Measurements from ENCODE around the gene LATS1.

The LATS1 gene

GRCh38 chr6:149634315-149634714, 83.6 kb downstream of the LATS1 start:
- H3K4me3 ChIP-seq (IDR thresholded peaks at IDR 0.05; ENCODE audit: insufficient read depth, low read depth, low read length), result no peak overlapping the region
- H3K9ac ChIP-seq, result no peak overlapping the region
- no peak overlapping the region for H2AFZ ChIP-seq (ENCODE audit: low read depth)
- H3K4me2 ChIP-seq, result no peak overlapping the region
- TF ChIP-seq CTCF (conservative IDR thresholded peaks at IDR 0.05; ENCODE audit: low read depth, low read length), result no peak
- no peaks in the 10 kb centered on the region for H3K79me2 ChIP-seq (ENCODE audit: insufficient read depth, low read depth)
- H3K27ac ChIP-seq, result no peak overlapping the region
- no peaks in the 10 kb centered on the region for H3K27me3 ChIP-seq (ENCODE audit: insufficient read depth, low read depth)
- H3K36me3 ChIP-seq (ENCODE audit: insufficient read depth), result no peaks in the 10 kb centered on the region
- H3K4me1 ChIP-seq (ENCODE audit: low read depth, poor library complexity, severe bottlenecking), result peaks cover 4% of the 10 kb centered on the region
- no peaks in the 10 kb centered on the region for H4K20me1 ChIP-seq (ENCODE audit: insufficient read depth)

- Histone ChIP-seq H2AFZ (ENCODE audit: low read depth) (no peak overlapping the region), H3K4me3 (IDR thresholded peaks at IDR 0.05; ENCODE audit: insufficient read depth, low read depth, low read length) (no peak overlapping the region), H3K9ac (no peak overlapping the region), H4K20me1 (ENCODE audit: insufficient read depth) (no peaks in the 10 kb centered on the region), H3K79me2 (ENCODE audit: insufficient read depth, low read depth) (no peaks in the 10 kb centered on the region), H3K4me2 (no peak overlapping the region), H3K27me3 (ENCODE audit: insufficient read depth, low read depth) (no peaks in the 10 kb centered on the region), H3K27ac (no peak overlapping the region), H3K4me1 (ENCODE audit: low read depth, poor library complexity, severe bottlenecking) (no peaks in the 10 kb centered on the region), H3K36me3 (ENCODE audit: insufficient read depth) (no peaks in the 10 kb centered on the region)
- TF ChIP-seq CTCF (conservative IDR thresholded peaks at IDR 0.05; ENCODE audit: low read depth, low read length), result no peak
Measured at GRCh38 chr6:149628875-149629510, 88.9 kb downstream of the LATS1 start.

GRCh38 chr6:149627672-149628071, 90.2 kb downstream of the LATS1 start:
- H3K4me1 ChIP-seq (ENCODE audit: low read depth, poor library complexity, severe bottlenecking), result no peaks in the 10 kb centered on the region
- no peak overlapping the region for H3K9ac ChIP-seq
- no peak for TF ChIP-seq CTCF (conservative IDR thresholded peaks at IDR 0.05; ENCODE audit: low read depth, low read length)
- H3K27me3 ChIP-seq (ENCODE audit: insufficient read depth, low read depth), result no peaks in the 10 kb centered on the region
- H4K20me1 ChIP-seq (ENCODE audit: insufficient read depth), result no peaks in the 10 kb centered on the region
- H2AFZ ChIP-seq (ENCODE audit: low read depth), result no peak overlapping the region
- H3K4me3 ChIP-seq (IDR thresholded peaks at IDR 0.05; ENCODE audit: insufficient read depth, low read depth, low read length), result no peak overlapping the region
- H3K36me3 ChIP-seq (ENCODE audit: insufficient read depth), result no peaks in the 10 kb centered on the region
- H3K27ac ChIP-seq, result no peak overlapping the region
- H3K79me2 ChIP-seq (ENCODE audit: insufficient read depth, low read depth), result no peaks in the 10 kb centered on the region
- H3K4me2 ChIP-seq, result no peak overlapping the region

GRCh38 chr6:149615805-149616204, 102.1 kb downstream of the LATS1 start:
- Histone ChIP-seq H3K27me3 (ENCODE audit: insufficient read depth, low read depth) (no peaks in the 10 kb centered on the region), H3K4me1 (ENCODE audit: low read depth, poor library complexity, severe bottlenecking) (no peaks in the 10 kb centered on the region), H3K9ac (no peak overlapping the region), H3K27ac (no peak overlapping the region), H3K4me3 (IDR thresholded peaks at IDR 0.05; ENCODE audit: insufficient read depth, low read depth, low read length) (no peak overlapping the region), H3K4me2 (no peak overlapping the region), H2AFZ (ENCODE audit: low read depth) (no peak overlapping the region), H4K20me1 (ENCODE audit: insufficient read depth) (no peaks in the 10 kb centered on the region), H3K36me3 (ENCODE audit: insufficient read depth) (no peaks in the 10 kb centered on the region), H3K79me2 (ENCODE audit: insufficient read depth, low read depth) (no peaks in the 10 kb centered on the region)
- no peak for TF ChIP-seq CTCF (conservative IDR thresholded peaks at IDR 0.05; ENCODE audit: low read depth, low read length)
